Fibroblast of skin of back (primary cell): ENCODE measurements around the gene BSN.

Source experiments
- DNase-seq: peaks from one replicate; pipeline ENCODE4 v3.0.0-alpha.2; 2013

BSN gene

GRCh38 chr3:49628249-49628648 lies 74.0 kb downstream of the BSN start:
- DNase-seq, result no peak

DNA sequence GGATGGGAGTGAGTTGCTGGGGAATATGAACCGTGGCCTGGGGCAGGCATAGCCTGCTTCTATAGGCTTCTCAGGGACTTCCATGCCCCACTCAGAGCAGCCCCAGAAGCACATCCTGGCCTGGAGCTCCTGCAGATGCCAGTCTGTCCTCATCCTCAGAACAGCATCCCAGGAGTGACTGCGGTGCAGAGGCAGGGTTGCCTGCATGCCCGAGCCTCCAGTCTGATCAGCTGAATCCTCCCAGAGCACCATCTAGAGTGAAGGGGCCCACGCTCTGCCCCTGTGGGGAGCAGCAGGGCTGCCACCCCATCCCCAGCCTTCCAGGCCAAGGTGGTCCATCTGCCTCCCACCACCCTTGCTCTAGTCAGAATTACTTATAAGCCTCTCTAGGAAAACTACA lies 75.2 kb downstream of the BSN start:
- no peak for DNase-seq

GRCh38 chr3:49629866-49630265 lies 75.6 kb downstream of the BSN start:
- no peak for DNase-seq

- DNase-seq, result no peak
These were observed 76.5 kb downstream of the BSN start for GRCh38 chr3:49630784-49631183.

- no peak for DNase-seq
These were observed 80.5 kb downstream of the BSN start for GRCh38 chr3:49634736-49635135.

DNA sequence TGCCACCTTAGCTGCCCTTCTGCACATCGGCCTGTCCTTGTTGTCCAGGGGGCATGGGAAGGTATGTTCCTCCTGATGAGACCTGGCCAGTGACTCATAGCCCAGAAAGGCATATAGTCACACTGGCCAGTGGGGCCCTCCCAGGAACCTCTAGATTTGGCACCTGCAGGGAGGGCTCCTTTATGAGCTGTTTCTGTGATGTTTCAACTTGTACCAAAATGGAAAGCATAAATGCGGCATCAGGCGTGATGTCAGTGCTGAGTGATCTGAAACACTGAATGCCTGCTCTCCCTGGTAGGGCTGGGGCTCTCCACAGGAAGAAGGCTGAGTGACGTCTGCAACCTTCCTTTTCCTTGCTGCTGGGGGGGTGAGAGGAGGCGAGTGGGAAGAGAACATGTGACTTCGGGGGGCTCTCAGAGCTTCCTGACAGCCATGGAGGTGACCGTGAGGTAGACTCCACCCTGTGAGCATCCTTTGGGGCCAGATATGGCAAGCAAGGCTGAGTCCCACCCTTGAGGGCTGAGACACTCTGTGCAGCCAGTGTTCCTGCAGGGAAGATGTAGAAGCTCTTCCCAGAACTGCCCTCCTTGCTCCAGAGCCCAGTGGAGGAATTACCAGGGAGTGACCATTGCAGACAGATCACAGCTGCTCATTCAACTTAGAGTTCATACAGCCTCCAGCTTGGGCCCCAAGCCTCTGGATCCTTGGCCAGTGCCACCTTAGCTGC lies 82.8 kb downstream of the BSN start:
- no peak for DNase-seq

DNA sequence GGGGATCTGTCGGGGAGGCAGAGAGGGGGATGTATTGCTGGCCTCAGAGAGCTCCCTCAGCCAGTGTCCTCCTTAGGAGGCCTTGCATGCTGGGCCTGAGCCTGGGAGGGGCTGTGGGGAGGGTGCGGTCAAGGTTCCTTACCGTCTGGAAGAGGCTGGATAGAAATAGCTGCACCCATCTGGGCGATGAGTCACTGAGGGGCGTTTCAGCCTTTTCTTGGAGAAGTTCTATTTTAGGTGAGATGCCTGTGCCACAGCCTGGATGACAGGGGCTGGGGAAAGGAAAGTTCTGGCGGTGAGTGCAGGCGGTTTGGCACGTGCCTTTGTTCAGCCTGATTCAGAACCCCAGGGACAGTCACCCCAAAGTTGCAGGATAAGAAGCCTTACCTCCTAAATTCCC lies 84.2 kb downstream of the BSN start:
- DNase-seq, result peak; percentile 78

DNA sequence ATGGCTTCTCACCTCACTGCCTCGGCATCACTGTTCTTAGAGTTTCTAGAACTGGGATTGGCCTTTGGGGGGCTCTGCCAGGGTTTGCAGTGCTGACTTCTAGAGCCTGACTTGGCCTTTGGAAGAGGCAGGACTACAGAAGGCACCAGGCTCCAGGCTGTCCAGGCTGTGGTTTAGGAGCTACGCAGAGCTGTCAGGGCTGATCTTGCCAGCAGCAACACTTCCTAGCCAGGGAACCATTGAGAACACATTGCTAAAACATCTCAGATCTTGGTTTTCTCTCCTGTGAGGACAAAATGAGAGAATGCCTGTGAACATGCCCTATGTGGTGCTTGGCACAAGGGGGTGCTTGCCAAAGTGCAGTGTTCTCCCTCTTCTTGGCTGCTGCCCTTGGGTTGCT lies 85.3 kb downstream of the BSN start:
- no peak for DNase-seq

DNA sequence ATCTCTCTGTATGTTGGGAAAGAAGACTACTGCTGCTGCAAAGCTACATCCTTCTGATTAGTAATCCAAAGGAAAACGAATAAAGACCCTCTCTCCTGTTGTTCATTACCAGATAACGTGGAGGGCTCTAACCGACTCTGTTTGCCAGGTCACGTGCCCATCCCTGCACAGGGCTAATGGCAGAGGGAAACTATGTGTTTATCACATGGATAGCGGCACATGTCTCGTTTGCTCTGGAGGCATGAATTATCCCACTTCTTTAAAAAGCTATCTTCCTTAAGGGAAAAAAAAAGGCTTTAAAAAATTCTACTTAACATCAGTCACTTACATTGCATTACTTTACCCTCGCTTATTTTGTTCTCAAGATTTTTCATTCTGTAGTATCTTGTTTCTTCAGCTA lies 87.0 kb downstream of the BSN start:
- DNase-seq, result no peak

- no peak for DNase-seq
These were observed 87.8 kb downstream of the BSN start for GRCh38 chr3:49641921-49642707.

DNA sequence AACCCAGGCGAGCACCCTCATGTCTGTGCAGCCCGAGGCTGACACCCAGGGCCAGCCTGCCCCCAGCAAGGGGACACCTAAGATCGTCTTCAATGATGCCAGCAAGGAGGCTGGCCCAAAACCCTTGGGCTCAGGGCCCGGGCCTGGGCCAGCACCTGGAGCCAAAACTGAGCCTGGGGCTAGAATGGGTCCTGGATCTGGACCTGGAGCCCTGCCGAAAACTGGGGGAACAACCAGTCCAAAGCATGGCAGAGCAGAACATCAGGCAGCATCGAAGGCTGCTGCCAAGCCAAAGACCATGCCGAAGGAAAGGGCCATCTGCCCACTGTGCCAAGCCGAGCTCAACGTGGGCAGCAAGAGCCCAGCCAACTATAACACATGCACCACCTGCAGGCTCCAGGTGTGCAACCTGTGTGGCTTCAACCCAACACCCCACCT lies 88.5 kb downstream of the BSN start:
- DNase-seq, result no peak

DNA sequence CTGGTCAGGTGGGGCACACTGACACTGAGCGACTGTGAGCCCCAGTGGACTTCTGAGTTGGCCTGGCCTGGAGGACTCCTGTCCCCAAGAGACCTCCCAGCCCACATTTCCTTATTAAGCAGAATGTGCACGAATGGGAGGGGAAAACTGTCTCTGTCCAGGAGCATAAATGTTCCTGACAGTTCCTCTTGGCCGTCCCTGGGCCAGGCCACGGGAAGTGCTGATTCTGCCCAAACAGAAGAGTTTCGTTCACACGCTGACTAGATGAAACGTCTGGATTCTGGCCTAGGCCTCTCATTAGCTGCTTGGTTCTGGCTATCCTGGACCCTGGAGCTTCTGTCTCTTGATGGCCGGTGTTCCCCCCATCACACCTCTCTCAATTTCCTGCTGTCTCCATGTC lies 90.4 kb downstream of the BSN start:
- DNase-seq, result no peak

GRCh38 chr3:49646236-49646635 lies 92.0 kb downstream of the BSN start:
- DNase-seq, result no peak

DNA sequence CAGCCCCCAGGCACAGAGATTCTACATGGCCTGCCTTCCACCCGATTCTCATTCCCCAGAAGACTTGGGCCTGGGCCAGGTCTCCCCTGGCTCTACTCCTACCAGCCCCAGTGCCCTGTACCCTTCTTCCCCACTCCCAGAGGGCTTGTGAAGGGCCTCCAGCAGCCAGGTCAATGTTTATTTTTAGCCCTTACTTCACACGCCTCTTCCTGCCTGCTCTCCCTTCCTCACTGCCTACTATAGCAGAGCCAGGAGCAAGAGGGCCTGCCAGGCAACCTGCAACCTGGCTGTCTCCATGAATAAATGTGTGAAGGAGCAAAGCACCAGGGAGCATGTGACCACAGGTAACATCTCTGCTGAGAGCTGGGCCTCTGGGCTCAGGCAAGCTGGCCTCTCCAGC lies 93.5 kb downstream of the BSN start:
- DNase-seq, result no peak

DNA sequence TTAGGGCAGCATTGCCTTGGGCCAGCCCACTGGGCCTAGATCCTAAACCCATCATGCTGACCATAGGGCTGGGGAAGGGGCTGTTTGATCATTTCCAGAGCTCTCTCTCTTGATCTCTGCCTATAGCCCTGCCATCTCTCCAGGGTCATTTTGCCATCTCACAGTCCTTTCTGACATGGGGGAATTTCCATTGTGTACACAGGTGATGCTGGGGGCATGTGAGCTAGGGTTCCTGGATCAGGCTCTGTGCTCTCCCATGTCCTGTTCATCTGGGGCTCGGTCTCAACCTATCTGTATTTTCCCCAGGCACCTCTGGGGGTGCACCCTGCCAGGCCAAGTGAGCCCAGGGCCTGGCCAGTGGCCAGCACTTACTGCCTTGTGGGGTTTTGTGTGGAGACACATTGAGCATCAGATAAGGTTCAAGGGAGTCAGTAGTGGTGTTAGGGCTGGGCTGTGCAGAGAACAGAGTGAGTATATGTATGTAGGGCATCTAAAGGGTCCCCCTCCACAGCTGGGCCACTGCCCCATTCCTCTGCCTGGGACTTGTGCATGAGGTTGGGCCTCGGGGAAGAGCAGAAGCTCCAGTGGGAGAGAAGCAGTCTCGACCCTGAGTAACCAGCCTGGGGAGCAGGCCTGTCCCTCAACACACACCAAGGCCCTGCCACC lies 94.2 kb downstream of the BSN start:
- no peak for DNase-seq

GRCh38 chr3:49649576-49649975 lies 95.3 kb downstream of the BSN start:
- DNase-seq, result no peak

GRCh38 chr3:49650177-49650576 lies 95.9 kb downstream of the BSN start:
- no peak for DNase-seq

DNA sequence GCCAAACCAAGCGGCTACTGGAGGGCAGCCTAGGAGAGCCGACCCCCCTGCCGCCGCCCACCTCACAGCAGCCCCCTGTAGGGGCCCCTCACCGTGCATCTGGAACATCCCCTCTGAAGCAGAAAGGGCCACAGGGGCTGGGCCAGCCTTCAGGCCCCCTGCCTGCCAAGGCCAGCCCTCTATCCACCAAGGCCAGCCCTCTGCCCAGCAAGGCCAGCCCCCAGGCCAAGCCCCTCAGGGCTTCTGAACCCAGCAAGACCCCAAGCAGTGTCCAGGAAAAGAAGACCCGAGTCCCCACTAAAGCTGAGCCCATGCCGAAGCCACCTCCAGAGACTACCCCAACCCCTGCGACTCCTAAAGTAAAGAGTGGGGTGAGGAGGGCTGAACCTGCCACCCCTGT lies 96.4 kb downstream of the BSN start:
- no peak for DNase-seq

DNA sequence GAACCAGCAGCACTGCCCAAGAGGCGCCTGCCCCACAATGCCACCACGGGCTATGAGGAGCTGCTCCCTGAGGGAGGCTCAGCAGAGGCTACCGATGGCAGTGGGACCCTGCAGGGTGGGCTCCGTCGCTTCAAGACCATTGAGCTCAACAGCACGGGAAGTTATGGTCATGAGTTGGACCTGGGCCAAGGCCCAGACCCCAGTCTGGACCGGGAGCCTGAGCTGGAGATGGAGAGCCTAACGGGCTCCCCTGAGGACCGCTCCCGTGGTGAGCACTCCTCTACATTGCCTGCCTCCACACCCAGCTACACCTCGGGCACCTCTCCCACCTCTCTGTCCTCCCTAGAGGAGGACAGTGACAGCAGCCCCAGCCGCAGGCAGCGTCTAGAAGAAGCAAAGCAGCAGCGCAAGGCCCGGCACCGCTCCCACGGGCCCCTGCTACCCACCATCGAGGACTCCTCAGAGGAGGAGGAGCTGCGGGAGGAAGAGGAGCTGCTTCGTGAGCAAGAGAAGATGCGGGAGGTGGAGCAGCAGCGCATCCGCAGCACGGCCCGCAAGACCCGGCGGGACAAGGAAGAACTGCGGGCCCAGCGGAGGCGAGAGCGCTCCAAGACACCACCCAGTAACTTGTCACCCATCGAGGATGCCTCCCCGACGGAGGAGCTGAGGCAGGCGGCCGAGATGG lies 98.1 kb downstream of the BSN start:
- no peak for DNase-seq

- no peak for DNase-seq
These were observed 98.7 kb downstream of the BSN start for GRCh38 chr3:49652903-49653415.

GRCh38 chr3:49653621-49654020 lies 99.3 kb downstream of the BSN start:
- no peak for DNase-seq

DNA sequence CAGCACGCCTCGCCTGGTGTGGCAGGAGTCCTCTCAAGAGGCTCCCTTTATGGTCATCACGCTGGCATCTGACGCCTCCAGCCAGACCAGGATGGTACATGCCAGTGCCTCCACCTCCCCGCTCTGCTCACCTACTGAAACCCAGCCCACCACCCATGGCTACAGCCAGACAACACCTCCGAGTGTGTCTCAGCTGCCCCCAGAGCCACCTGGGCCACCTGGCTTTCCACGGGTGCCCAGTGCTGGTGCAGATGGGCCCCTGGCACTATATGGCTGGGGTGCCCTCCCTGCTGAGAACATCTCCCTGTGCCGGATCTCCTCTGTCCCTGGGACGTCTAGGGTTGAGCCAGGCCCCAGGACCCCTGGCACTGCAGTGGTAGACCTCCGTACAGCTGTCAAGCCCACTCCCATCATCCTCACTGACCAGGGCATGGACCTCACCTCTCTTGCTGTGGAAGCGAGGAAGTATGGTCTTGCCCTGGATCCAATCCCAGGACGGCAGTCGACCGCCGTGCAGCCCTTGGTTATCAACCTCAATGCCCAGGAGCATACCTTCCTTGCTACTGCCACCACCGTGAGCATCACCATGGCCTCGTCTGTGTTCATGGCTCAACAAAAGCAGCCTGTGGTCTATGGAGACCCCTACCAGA lies 100.0 kb downstream of the BSN start:
- no peak for DNase-seq
